Tibial artery (tissue), 4 donors: ENCODE results near the gene ISLR2.

Experiments used
- DNase-seq, 2 donors: peaks; one replicate each; pipeline ENCODE4 v3.0.0-alpha.2; 2019
- H3K27ac ChIP-seq, 2 donors: fragments of 200-600 bp; sonication (generic) in 1 of 2; 1 replicate in 1 of 2; 2 replicates in 1 of 2; pipeline ENCODE4 v1.5.1; 2018 to 2019; ENCODE audit warnings: mild to moderate bottlenecking in 1 of 2
- H3K27me3 ChIP-seq, 2 donors: fragments of 200-600 bp; sonication (generic) in 1 of 2; one replicate each; pipeline versions ENCODE4 v1.5.1 to v1.6.0; 2016 to 2019
- H3K36me3 ChIP-seq, 3 donors: fragments of 200-600 bp; sonication (generic) in 2 of 3; one replicate each; pipeline ENCODE4 v1.5.1; 2016 to 2019; ENCODE audit warnings: mild to moderate bottlenecking in 2 of 3
- H3K4me1 ChIP-seq, 4 donors: fragments of 200-600 bp; sonication (generic) in 2 of 4; 1 replicate in 3 of 4; 2 replicates in 1 of 4; pipeline ENCODE4 v1.5.1; 2016 to 2019
- H3K4me3 ChIP-seq, 2 donors: fragments of 200-600 bp; sonication (generic) in 1 of 2; 1 replicate in 1 of 2; 2 replicates in 1 of 2; pipeline ENCODE4 v1.5.1; 2018 to 2019; ENCODE audit warnings: mild to moderate bottlenecking in 2 of 2
- H3K9me3 ChIP-seq, 3 donors: fragments of 200-600 bp; sonication (generic) in 1 of 3; one replicate each; pipeline ENCODE4 v1.5.1; 2016 to 2019
- intact Hi-C: fragments of 100-400 bp; cut with DNase I; formaldehyde crosslinking; loops from one replicate; pipeline ENCODE4 v1.15.0; 2023; ENCODE audit warnings: low total_unique reads
- TF ChIP-seq, protein P1 (sequence below), 2 experiments: fragments of 200-600 bp in 1 of 2; fragments of 450-650 bp in 1 of 2; IDR thresholded peaks; one replicate each; pipeline ENCODE4 v1.5.1; 2017 to 2019; ENCODE audit warnings: antibody characterized with exemption in 2 of 2, mild to moderate bottlenecking in 1 of 2, moderate library complexity in 1 of 2

ISLR2 gene

DNA sequence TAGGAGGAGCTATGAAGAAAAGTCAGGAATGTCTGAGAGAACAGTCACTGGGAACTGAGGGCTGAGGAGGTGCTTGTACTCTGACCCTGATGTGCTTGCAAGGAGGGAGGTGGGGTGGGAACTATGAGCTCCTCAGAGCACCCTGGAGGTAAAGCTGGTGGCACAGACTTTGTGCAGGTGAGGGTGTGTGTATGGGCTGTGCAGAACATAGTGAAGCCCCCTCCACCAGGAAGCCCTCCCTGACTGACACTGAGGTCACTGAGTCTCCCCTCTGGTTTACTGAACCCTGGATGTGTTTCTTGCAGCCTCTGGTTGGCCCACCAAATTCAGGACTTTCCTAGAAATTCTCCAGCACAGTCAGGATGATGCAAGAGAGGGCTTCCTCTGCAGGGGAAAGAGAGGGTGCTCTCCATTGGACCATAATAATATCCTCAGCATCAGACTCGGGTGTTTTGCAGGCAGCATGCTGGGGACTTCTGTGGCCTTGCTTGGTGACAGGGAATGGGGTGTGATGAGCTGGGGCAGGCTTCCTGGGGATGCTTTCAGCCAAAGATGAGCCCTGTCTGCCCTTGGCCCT, 41.7 kb downstream of the ISLR2 start:
- intact Hi-C loops = no loop called here
- no peak for DNase-seq
- no peaks in the 10 kb centered on the region for H3K27me3 ChIP-seq
- H3K36me3 ChIP-seq = peaks cover 0 to 14% (median 7%) of the 10 kb centered on the region in 3 donors
- peaks cover 3 to 67% (median 61%) of the 10 kb centered on the region in 4 donors for H3K4me1 ChIP-seq
- TF ChIP-seq, protein P1, sequence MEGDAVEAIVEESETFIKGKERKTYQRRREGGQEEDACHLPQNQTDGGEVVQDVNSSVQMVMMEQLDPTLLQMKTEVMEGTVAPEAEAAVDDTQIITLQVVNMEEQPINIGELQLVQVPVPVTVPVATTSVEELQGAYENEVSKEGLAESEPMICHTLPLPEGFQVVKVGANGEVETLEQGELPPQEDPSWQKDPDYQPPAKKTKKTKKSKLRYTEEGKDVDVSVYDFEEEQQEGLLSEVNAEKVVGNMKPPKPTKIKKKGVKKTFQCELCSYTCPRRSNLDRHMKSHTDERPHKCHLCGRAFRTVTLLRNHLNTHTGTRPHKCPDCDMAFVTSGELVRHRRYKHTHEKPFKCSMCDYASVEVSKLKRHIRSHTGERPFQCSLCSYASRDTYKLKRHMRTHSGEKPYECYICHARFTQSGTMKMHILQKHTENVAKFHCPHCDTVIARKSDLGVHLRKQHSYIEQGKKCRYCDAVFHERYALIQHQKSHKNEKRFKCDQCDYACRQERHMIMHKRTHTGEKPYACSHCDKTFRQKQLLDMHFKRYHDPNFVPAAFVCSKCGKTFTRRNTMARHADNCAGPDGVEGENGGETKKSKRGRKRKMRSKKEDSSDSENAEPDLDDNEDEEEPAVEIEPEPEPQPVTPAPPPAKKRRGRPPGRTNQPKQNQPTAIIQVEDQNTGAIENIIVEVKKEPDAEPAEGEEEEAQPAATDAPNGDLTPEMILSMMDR (IDR thresholded peaks at IDR 0.05) = no peak
- H3K4me3 ChIP-seq = no peak overlapping the region
- H3K9me3 ChIP-seq = no peaks in the 10 kb centered on the region
- H3K27ac ChIP-seq = peak overlapping the region; percentile 79 to 92

DNA sequence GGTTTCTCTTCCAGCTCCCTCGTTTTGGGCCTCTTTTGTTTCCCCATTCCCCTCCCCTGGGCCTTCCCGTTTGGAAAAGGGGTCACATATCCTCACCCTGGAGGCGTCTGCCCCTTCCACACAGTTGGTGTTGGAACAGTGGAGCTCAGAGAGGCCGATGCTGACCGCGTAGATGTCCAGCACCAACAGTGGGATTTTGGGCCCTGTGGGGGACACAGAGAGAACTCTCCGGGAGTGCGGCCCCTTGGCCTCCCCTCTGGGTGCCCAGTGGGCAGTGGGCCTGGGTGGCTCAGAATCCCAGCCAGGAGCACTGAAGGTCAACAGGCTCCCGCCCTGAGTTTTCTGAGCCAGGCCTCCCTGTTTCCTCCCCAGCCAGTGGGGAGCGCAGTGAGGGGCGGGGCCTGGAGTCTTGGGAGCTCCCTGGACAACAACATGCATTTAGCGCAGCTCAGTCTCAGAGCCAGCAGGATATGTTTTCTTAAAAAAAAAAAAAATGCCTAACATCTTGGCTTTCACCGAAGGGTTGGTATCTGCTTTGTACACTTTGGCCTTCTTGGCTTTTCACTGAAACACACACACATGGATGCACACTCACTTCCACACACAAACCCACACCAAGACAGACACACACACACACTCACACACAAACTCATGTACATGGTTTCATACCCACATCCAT, 42.5 kb downstream of the ISLR2 start:
- Histone ChIP-seq H3K4me1 (peaks cover 3 to 75% (median 69%) of the 10 kb centered on the region in 4 donors), H3K27me3 (no peaks in the 10 kb centered on the region), H3K4me3 (peak overlapping the region; percentile 47 to 56), H3K36me3 (peaks cover 0 to 15% (median 7%) of the 10 kb centered on the region in 3 donors), H3K27ac (peak overlapping the region; percentile 79 to 92), H3K9me3 (no peaks in the 10 kb centered on the region)
- DNase-seq = peak; percentile 84 to 93
- TF ChIP-seq, protein P1 (IDR thresholded peaks at IDR 0.05) = no peak
- intact Hi-C loops = no loop called here

DNA sequence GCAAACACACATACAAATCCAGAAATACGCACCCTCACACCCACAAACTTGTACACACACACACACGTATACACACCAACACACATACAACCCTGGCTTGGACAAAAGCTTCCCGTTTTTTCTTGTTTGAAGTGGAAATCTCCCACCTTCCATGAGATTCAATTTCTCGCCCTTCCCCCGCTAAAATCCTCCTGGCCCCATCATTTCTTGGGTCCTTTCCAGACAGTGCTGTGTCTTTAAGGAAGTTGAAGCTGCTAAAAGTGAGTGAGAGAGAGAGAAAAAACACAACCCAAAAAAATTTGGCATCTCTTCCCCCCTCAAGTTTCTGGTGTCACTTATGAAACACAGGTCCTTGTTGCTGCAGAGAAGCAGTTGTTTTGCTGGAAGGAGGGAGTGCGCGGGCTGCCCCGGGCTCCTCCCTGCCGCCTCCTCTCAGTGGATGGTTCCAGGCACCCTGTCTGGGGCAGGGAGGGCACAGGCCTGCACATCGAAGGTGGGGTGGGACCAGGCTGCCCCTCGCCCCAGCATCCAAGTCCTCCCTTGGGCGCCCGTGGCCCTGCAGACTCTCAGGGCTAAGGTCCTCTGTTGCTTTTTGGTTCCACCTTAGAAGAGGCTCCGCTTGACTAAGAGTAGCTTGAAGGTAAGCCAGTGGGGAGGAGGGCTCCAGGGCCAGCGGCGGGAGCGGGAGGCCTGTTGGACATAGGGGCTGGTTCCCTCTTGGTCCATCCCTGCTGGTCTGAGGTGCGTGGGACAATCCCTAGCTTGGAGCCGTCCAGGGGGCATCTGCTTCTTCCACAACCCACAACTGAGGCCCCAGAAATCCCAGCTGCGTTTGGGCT, 43.2 kb downstream of the ISLR2 start, which contains the start of gene ISLR:
ISLR (plus strand) TSS at position 331 of the 839 bp plus-strand sequence. CDS start 1,149 bp downstream, outside the sequence.
- Histone ChIP-seq H3K36me3 (peaks cover 0 to 15% (median 7%) of the 10 kb centered on the region in 3 donors), H3K27me3 (no peaks in the 10 kb centered on the region), H3K9me3 (no peaks in the 10 kb centered on the region), H3K4me1 (peaks cover 3 to 79% (median 72%) of the 10 kb centered on the region in 4 donors), H3K4me3 (peak within 1 kb of the TSS; percentile 47 to 56), H3K27ac (peak within 1 kb of the TSS; percentile 79 to 92)
- TF ChIP-seq, protein P1 (IDR thresholded peaks at IDR 0.05) = no peak
- intact Hi-C loops = no loop called here
- DNase-seq = peak; percentile 70 to 87

DNA sequence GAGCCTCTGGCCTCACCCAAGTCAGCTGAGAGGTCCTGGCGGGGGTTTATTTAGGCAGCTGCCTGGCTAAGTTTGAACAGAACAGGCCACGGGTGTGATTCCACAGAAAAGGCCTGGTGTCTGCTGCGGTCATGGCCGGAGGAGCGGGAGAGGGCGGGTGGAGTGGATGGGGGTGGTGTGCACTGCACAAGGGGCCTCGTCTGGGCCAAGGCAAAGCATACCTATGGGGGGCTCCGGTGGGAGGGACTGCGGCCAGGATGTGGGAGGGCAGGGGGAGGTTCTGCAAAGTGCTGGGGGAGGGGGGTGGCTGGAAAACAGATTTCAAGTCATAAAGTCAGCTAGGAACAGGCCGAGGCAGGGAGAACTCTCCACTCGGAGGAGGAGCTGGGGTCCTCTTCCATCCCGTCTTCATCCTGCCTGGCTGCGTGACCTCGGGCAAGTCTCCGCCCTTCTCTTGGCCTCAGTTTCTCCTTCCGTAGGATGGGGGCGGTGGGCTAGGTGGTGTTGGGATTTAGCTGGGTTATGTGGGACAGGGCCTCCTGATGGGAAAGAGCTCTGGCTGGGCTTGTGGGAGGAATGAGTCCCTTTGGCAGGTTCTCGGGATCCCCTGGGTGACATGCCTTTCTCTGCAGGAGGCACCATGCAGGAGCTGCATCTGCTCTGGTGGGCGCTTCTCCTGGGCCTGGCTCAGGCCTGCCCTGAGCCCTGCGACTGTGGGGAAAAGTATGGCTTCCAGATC, 44.0 kb downstream of the ISLR2 start:
- Histone ChIP-seq H3K4me3 (peak overlapping the region; percentile 47 to 56), H3K9me3 (no peaks in the 10 kb centered on the region), H3K36me3 (peaks cover 0 to 15% (median 7%) of the 10 kb centered on the region in 3 donors), H3K4me1 (peaks cover 6 to 78% (median 73%) of the 10 kb centered on the region in 4 donors), H3K27ac (peak overlapping the region; percentile 79 to 92), H3K27me3 (no peaks in the 10 kb centered on the region)
- DNase-seq = peak; percentile 57 to 86
- intact Hi-C loops = no loop called here
- TF ChIP-seq, protein P1 (IDR thresholded peaks at IDR 0.05) = no peak

DNA sequence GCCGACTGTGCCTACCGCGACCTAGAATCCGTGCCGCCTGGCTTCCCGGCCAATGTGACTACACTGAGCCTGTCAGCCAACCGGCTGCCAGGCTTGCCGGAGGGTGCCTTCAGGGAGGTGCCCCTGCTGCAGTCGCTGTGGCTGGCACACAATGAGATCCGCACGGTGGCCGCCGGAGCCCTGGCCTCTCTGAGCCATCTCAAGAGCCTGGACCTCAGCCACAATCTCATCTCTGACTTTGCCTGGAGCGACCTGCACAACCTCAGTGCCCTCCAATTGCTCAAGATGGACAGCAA, 44.5 kb downstream of the ISLR2 start:
- Histone ChIP-seq H3K9me3 (no peaks in the 10 kb centered on the region), H3K36me3 (peaks cover 0 to 15% (median 7%) of the 10 kb centered on the region in 3 donors), H3K27ac (peak overlapping the region; percentile 79 to 92), H3K4me1 (peaks cover 10 to 82% (median 77%) of the 10 kb centered on the region in 4 donors), H3K4me3 (peak overlapping the region; percentile 47 to 56), H3K27me3 (no peaks in the 10 kb centered on the region)
- peak in 1 of 2 donors; percentile 76 for DNase-seq
- intact Hi-C loops = no loop called here
- TF ChIP-seq, protein P1 (IDR thresholded peaks at IDR 0.05) = no peak
